PFSK-1 (cell line): Measurements from ENCODE around the gene NECAB3.

Experiments
- FOXP2 ChIP-seq: optimal IDR thresholded peaks from 2 replicates; pipeline ENCODE3; 2011; ENCODE audit warnings: borderline replicate concordance, control low read depth, inconsistent platforms; ENCODE audit not compliant: insufficient read depth; ENCODE audit errors: extremely low read length, extremely low read depth
- POLR2AphosphoS5 ChIP-seq: IDR thresholded peaks from 2 replicates; pipeline ENCODE4 v1.6.1; 2012; ENCODE audit warnings: low read depth, mild to moderate bottlenecking, control low read depth, low read length, moderate library complexity
- REST ChIP-seq, 2 experiments: IDR thresholded peaks; 2 replicates each; pipeline versions ENCODE4 v1.6.1 to v1.8.0; 2011 to 2012; ENCODE audit warnings: low read depth in 2 of 2, low read length in 2 of 2, control low read depth in 1 of 2, inconsistent platforms in 1 of 2, mild to moderate bottlenecking in 1 of 2, moderate library complexity in 1 of 2; ENCODE audit not compliant: insufficient read depth in 1 of 2
- SIN3A ChIP-seq: IDR thresholded peaks from 2 replicates; pipeline ENCODE4 v1.6.1; 2012; ENCODE audit warnings: mild to moderate bottlenecking, low read length, moderate library complexity, borderline replicate concordance; ENCODE audit not compliant: insufficient read depth
- TAF1 ChIP-seq: IDR thresholded peaks from 2 replicates; pipeline ENCODE4 v1.6.1; 2012; ENCODE audit warnings: low read length, control low read depth, borderline replicate concordance; ENCODE audit not compliant: insufficient read depth

The NECAB3 gene

GRCh38 chr20:33666293-33667244 is 7.7 kb downstream of the NECAB3 start, which contains the start of gene ACTL10:
ACTL10 (plus strand) TSS chr20:33666943; CDS start chr20:33667498, 555 bp downstream.
- no peak for TF ChIP-seq TAF1

- TF ChIP-seq POLR2AphosphoS5, result no peak
Measured at GRCh38 chr20:33664762-33665144, 9.5 kb downstream of the NECAB3 start.

GRCh38 chr20:33664085-33664761 is 10.0 kb downstream of the NECAB3 start:
- TF ChIP-seq POLR2AphosphoS5, result no peak
- no peak for TF ChIP-seq SIN3A
- TF ChIP-seq FOXP2, result no peak
- no peak for TF ChIP-seq REST (IDR thresholded peaks at IDR 0.05; ENCODE audit: insufficient read depth in 1 of 2, low read depth in 2 of 2, low read length in 2 of 2)
- no peak for TF ChIP-seq TAF1

- TF ChIP-seq FOXP2, result peak; percentile 37
- TF ChIP-seq TAF1, result peak; percentile 47; the same call in 1 of the 2 replicates
- no peak; a peak in 1 of 4 replicates for TF ChIP-seq REST (IDR thresholded peaks at IDR 0.05; ENCODE audit: insufficient read depth in 1 of 2, low read depth in 2 of 2, low read length in 2 of 2)
- 0 out of 2 replicates have a peak, but pooled peaks have one; percentile 43 for TF ChIP-seq SIN3A
- peak; percentile 85 for TF ChIP-seq POLR2AphosphoS5
Measured at GRCh38 chr20:33663161-33664084, 10.8 kb downstream of the NECAB3 start.

GRCh38 chr20:33662172-33662571 is 12.1 kb downstream of the NECAB3 start, which contains the start of gene C20orf144:
C20orf144 (plus strand) TSS chr20:33662327; CDS start chr20:33662346, 19 bp downstream.
- TF ChIP-seq POLR2AphosphoS5 (no peak), SIN3A (no peak), REST (IDR thresholded peaks at IDR 0.05; ENCODE audit: insufficient read depth in 1 of 2, low read depth in 2 of 2, low read length in 2 of 2) (no peak), TAF1 (no peak), FOXP2 (no peak)
